Globus pallidus (tissue), 1 donor: ENCODE measurements around the gene NMNAT2.

Experiments
- DNase-seq: peaks from one replicate; pipeline ENCODE4 v3.0.0-alpha.2; 2015; ENCODE audit warnings: low spot score

Gene NMNAT2

DNA sequence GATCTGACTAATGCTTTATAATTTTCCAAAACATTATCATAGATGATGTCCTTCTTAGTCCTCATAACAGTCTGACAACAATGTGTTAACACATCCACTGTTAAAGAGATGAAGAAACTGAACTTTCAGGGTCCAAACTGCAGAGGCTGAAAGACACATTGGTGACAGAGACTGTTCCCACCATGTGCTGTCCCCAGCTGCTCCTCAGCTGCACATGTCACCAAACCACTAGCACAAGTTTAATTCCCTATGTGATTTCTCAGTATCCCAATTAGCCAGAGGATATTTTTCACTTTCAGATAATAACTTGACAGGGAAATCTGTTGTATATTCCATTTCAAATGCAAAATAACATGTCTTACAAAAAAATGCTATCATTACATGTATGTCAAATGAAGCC is 207.5 kb downstream of the NMNAT2 start:
- no peak for DNase-seq

DNA sequence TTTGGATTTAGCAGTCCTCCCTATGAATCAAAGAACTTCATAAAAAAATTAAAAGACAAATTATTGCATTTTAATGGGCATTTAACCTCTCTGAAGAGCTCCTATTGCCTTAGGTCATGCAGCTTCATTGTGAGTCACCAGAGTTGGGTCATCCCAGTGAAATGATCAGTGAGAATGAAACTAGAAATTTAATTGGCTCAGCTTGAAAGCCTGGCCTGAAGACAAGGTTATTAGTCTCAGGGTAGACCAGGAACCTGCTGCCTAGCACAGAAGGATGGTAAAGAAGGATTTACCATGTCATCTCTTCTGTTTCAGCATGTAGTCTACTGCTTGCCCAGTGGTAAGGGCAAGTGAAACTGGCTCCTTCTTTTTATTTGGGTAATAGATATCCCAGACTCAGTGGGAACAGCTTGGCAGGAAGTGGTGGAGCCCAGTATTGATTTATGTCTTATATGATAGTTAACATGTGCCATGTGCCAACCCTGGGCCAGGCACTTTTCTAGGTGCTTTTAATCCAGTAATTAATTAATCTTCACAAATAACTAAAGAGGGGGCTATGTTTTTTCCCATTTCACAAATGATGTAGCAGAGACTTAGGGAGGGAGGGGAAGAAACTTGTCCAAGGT is 208.5 kb downstream of the NMNAT2 start:
- no peak for DNase-seq

DNA sequence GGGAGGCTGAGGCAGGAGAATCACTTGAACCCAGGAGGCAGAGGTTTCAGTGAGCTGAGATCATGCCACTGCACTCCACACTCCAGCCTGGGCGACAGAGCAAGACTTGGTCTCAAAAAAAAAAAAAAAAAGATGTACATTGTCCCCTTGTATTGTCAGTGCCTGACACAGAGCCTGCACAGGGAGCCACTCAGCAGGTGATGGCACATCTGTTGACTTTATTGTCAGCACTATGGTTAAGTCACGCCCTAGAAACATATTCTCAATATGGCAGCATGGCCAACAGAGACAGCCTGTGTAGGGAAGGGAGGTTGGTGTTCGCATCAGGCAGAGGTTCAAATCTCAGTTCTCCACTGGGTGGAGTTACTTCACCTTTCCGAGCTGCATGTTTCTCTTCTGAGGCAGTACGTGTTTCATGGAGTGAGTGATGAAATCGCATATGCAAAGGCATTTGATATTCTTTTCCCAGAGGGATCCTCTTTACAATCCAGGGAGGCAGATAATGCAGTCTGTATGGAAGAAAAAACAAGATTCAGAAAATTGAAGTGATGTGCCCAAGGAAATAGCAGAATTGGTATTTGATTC is 211.6 kb downstream of the NMNAT2 start:
- DNase-seq: no peak

DNA sequence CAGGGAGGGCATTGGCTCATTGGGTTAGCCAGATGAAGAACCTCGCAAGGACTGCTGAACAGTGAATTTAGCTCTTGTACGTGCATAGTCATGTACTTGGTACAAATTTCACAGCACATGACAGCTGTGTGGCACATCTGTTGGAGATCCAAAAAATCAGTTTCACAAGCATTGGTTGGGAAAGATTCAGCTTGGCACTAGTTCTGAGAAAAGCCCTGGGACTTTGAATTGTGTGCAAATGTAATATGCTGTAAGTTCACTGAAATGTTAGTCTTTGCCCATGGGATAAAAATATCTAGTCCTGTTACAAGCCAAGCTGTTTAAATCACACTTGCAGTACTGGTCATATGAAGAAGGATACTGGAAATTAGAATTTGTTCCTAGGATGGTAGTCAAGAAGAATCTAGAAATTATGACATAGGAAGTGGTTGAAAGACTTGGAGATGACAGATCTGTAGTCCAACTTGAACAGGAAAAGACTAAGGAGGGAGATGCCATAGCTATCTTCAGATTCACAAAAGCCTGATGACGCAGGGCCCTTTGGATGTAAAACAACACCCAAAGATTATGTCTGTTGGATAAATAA is 212.9 kb downstream of the NMNAT2 start:
- no peak for DNase-seq

DNA sequence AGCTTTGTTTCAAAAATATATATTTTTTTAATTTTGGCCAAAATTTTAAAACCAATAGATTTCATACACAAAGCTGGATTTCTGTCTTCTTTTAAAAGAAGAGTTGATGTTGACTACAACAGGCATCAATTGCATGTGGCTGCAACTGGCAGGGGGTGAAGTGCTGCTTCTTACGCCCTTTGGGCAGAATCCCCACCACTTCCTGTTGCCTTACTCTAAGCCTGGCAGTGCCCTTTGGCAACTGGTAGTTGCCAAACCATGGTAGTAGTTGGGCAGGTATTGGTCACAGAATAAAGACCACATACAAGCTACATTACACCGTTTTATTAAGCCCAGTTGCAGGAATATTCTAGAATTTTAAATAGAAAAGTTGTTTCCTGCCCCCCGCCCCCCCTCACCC is 215.1 kb downstream of the NMNAT2 start:
- no peak for DNase-seq

DNA sequence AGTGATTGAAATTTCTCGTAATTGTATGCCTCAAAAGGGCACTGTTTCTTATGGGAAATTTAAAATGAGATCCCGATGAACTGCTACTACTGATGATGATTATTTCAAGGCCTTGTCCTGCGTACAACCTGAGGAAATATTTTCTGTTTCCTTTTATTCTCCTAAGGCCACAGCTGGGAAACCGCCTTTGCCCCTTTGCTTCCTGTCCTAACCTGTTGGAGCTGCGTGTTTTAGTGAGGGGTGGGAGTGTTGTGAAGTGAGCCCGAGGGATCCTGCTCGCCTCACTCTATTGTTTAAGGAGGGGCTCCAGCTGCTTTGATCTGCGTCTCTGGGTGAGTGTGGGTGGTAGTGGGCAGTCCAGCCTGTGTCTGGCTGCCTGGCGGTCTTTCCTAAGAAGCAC is 217.7 kb downstream of the NMNAT2 start:
- DNase-seq: no peak

DNA sequence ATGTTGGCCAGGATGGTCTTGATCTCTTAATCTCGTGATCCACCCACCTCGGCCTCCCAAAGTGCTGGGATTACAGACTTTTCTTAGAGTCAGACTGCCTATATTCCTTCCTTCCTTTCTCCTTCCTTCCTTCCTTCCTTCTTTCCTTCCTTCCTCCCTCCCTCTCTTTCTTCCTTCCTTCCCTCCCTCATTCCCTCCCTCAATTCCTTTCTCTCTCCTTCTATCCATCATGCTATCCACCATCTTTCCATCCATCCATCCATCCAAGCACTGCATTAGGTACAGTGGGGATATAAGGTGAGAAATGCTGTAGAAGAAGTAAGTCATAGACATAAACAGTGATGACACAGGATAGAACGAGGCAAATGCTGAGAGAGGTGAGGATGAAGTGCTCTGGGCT is 218.9 kb downstream of the NMNAT2 start:
- DNase-seq: no peak

DNA sequence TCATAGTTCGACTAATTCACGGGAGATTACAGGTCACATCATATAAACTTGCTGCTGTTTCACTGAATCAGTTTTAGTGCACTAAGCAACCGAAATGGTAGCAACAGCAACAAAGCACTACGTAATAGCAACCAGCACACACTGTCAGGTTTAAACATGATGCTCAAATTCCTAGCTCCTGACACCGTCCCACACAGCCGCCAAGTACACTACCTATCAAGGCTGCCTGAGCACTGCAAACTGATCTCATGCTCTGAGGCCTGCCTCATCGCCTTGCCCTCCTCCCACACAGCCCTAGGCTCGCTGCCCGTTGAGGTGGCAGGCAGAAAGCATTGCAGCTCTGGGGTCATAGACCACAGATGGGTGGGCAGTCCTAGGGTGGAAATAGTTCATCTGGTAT is 219.7 kb downstream of the NMNAT2 start:
- no peak for DNase-seq
